AG20443 (cell line): ENCODE results near the gene CYP4F2.
"Not testable (repeated sequence)": the region's sequence is repeated elsewhere in the genome, so short reads cannot be mapped to it uniquely, and the experiment has no call there.

Source experiments
- DNase-seq: peaks from one replicate; pipeline ENCODE4 v3.0.0; 2012; ENCODE audit warnings: low spot score, mixed read lengths

Gene CYP4F2

GRCh38 chr19:15899561-15899960, 1.7 kb upstream of the CYP4F2 start:
- not testable (repeated sequence) for DNase-seq

GRCh38 chr19:15897026-15897737, 692 bp downstream of the CYP4F2 start:
- no peak for DNase-seq

- DNase-seq, result no peak
Measured at GRCh38 chr19:15895876-15896430, 1.9 kb downstream of the CYP4F2 start.

- no peak for DNase-seq
Measured at GRCh38 chr19:15894359-15894758, 3.5 kb downstream of the CYP4F2 start.

GRCh38 chr19:15893477-15893876, 4.4 kb downstream of the CYP4F2 start:
- no peak for DNase-seq

GRCh38 chr19:15892012-15892411, 5.9 kb downstream of the CYP4F2 start:
- no peak for DNase-seq

GRCh38 chr19:15891434-15891833, 6.4 kb downstream of the CYP4F2 start:
- no peak for DNase-seq

- not testable (repeated sequence) for DNase-seq
Measured at GRCh38 chr19:15889339-15889738, 8.5 kb downstream of the CYP4F2 start.

GRCh38 chr19:15885919-15886318, 12.0 kb downstream of the CYP4F2 start:
- DNase-seq, result no peak

- DNase-seq, result no peak
Measured at GRCh38 chr19:15885167-15885566, 12.7 kb downstream of the CYP4F2 start.

GRCh38 chr19:15883329-15883728, 14.5 kb downstream of the CYP4F2 start:
- DNase-seq, result not testable (repeated sequence)

- DNase-seq, result no peak
Measured at GRCh38 chr19:15874821-15875474, 22.9 kb downstream of the CYP4F2 start.

GRCh38 chr19:15873771-15874170, 24.1 kb downstream of the CYP4F2 start:
- DNase-seq, result not testable (repeated sequence)

GRCh38 chr19:15871570-15871969, 26.3 kb downstream of the CYP4F2 start:
- DNase-seq, result no peak

GRCh38 chr19:15869873-15870272, 28.0 kb downstream of the CYP4F2 start:
- no peak for DNase-seq

- peak; percentile 64 for DNase-seq
Measured at GRCh38 chr19:15869109-15869555, 28.7 kb downstream of the CYP4F2 start.

- DNase-seq, result no peak
Measured at GRCh38 chr19:15866636-15867035, 31.2 kb downstream of the CYP4F2 start.

- DNase-seq, result no peak
Measured at GRCh38 chr19:15864824-15865223, 33.0 kb downstream of the CYP4F2 start.

GRCh38 chr19:15863272-15863671, 34.6 kb downstream of the CYP4F2 start:
- no peak for DNase-seq

GRCh38 chr19:15862444-15862843, 35.4 kb downstream of the CYP4F2 start:
- DNase-seq, result no peak

GRCh38 chr19:15860522-15860921, 37.4 kb downstream of the CYP4F2 start:
- DNase-seq, result no peak

GRCh38 chr19:15859187-15859586, 38.7 kb downstream of the CYP4F2 start:
- DNase-seq, result no peak

- DNase-seq, result no peak
Measured at GRCh38 chr19:15850385-15850784, 47.5 kb downstream of the CYP4F2 start.
